Effector memory CD4-positive, alpha-beta T cell (primary cell): ENCODE measurements around the gene GNA12.
"Not testable (repeated sequence)": the region's sequence is repeated elsewhere in the genome, so short reads cannot be mapped to it uniquely, and the experiment has no call there.

Source experiments
- DNase-seq, 3 donors: peaks; one replicate each; pipeline ENCODE4 v3.0.0-alpha.2; 2020
- H3K27ac ChIP-seq: 2 replicates; pipeline ENCODE4 v1.7.0; 2013; ENCODE audit warnings: mild to moderate bottlenecking, low read length, moderate library complexity; ENCODE audit not compliant: insufficient read depth, poor library complexity, severe bottlenecking
- H3K27me3 ChIP-seq: replicated peaks from 2 replicates; pipeline ENCODE4 v1.7.0; 2013; ENCODE audit warnings: mild to moderate bottlenecking, low read length; ENCODE audit not compliant: insufficient read depth, control insufficient read depth, poor library complexity, severe bottlenecking
- H3K36me3 ChIP-seq: 2 replicates; pipeline ENCODE4 v1.7.0; 2013; ENCODE audit warnings: mild to moderate bottlenecking, low read length, moderate library complexity; ENCODE audit not compliant: control insufficient read depth, insufficient read depth
- H3K4me1 ChIP-seq: 2 replicates; pipeline ENCODE4 v1.7.0; 2013; ENCODE audit warnings: low read length, mild to moderate bottlenecking; ENCODE audit not compliant: control insufficient read depth, insufficient read depth, poor library complexity, severe bottlenecking
- H3K4me3 ChIP-seq: 2 replicates; pipeline ENCODE4 v1.7.0; 2013; ENCODE audit warnings: low read length, low read depth, mild to moderate bottlenecking; ENCODE audit not compliant: insufficient read depth, poor library complexity, severe bottlenecking
- H3K9me3 ChIP-seq: 2 replicates; pipeline ENCODE4 v1.7.0; 2013; ENCODE audit warnings: mild to moderate bottlenecking, low read length, moderate library complexity; ENCODE audit not compliant: control insufficient read depth

GNA12 gene

DNA sequence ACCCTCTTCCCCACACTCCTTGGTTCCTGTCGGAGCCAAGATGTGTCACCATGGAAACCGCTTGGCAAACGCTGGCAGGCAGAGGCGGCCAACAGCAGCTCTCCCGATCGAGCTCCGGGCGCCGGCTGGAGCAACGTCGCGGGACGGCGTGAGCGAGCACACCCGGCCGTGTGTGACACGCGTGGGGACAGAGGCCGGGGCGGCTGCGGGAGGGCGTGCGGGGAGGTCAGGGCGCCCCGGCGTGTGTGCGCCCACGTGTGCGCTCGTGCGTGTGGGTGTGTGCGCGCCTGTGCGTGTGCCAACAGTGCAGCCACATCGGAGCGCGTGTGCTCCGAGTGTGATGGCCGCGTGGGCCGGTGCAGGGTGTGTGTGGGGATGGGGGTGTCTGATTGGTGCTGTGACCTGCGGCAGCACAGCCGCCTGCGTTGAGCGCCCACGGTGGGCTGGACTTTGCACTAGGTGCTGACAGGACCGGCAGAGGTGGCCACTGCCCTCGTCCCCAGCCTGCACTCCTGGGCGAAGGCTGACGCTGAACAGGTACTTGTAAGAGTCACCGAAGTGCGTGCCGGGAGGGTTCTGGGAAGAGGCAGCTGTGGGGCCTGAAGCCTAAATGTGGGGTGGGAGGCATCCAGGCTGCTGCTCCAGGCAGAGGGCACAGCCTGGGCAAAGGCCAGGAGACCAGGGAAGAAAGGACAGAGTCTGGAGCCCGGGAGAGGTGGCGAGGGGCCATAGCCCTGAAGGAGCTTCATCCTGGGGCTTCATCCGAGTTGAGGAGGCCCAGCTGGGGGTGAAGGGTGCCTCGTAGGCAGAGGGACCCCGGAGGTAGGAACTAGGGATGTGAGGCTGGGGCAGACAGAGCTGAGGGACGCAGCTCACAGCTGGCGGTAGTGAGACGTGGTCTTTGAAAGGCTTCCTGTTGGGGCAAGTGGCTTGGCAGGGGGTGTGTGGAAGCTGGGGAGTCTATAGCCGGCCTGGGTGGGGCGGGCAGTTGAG lies 164.7 kb downstream of the GNA12 start:
- H3K36me3 ChIP-seq, H3K27me3 ChIP-seq, H3K4me3 ChIP-seq, H3K9me3 ChIP-seq, H3K27ac ChIP-seq, H3K4me1 ChIP-seq, DNase-seq: not testable (repeated sequence)

DNA sequence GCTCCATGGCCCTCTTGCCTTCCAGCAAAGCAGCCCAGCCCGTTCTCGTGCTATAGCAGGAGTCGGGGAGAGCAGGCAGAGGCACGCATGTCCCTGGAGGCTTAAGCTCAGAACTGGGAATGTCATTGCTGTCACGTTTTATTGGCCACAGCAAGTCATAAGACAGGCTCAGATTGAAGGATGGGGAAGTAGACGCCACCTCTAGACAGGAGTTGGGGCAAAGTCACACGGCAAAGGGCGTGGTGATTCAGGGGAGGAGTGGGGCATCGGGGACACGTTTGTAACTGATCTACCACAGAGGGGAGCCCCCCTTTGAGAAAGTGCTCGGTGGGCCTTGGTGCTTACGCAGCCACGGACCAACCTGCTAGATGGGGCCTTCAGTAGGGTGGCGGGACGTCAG lies 165.7 kb downstream of the GNA12 start:
- not testable (repeated sequence) for DNase-seq, H3K9me3 ChIP-seq, H3K36me3 ChIP-seq, H3K4me1 ChIP-seq, H3K27me3 ChIP-seq, H3K4me3 ChIP-seq, H3K27ac ChIP-seq
